ENCODE data around the gene SRRM1. TPM values are rescaled to one million over a fixed set of nuclear protein-coding genes. Genes with fewer than 3 reads are reported as not detected.

Gene SRRM1
- total RNA-seq, 3 donors from 2014 or later (not counting 1 experiment from before 2014, with no cell fraction given) = 291 to 314 (median 302) TPM

GRCh38 chr1:24606621-24607020, 36.5 kb upstream of the SRRM1 start:
- Histone ChIP-seq H3K36me3 (ENCODE audit: control insufficient read depth, insufficient read depth, low read length) (no peaks in the 10 kb centered on the region), H3K4me1 (ENCODE audit: control insufficient read depth, insufficient read depth, low read length) (no peaks in the 10 kb centered on the region), H3K27ac (ENCODE audit: low read length) (no peak overlapping the region), H3K9me3 (ENCODE audit: control insufficient read depth, insufficient read depth, low read length) (no peaks in the 10 kb centered on the region), H3K27me3 (ENCODE audit: control insufficient read depth, insufficient read depth, low read length) (no peaks in the 10 kb centered on the region), H3K4me3 (ENCODE audit: low read length) (no peak overlapping the region)
- 95% methylated on average over 2 of the region's 2 CpGs for WGBS (ENCODE audit: insufficient coverage)
- ATAC-seq (no peak), DNase-seq (no peak)
- H3K4me3 Mint-ChIP-seq = no peak overlapping the region
- intact Hi-C loops (cut with micrococcal nuclease) = no loop called here
- H3K27ac Mint-ChIP-seq = no peak overlapping the region
- H3K36me3 Mint-ChIP-seq = no peaks in the 10 kb centered on the region
- TF ChIP-seq CTCF (IDR thresholded peaks at IDR 0.05) = no peak
- H3K27me3 Mint-ChIP-seq (ENCODE audit: low read depth in 2 of 2) = peaks cover 3 to 20% of the 10 kb centered on the region in 2 donors
- H3K4me1 Mint-ChIP-seq = no peaks in the 10 kb centered on the region
- H3K9me3 Mint-ChIP-seq = no peaks in the 10 kb centered on the region

DNA sequence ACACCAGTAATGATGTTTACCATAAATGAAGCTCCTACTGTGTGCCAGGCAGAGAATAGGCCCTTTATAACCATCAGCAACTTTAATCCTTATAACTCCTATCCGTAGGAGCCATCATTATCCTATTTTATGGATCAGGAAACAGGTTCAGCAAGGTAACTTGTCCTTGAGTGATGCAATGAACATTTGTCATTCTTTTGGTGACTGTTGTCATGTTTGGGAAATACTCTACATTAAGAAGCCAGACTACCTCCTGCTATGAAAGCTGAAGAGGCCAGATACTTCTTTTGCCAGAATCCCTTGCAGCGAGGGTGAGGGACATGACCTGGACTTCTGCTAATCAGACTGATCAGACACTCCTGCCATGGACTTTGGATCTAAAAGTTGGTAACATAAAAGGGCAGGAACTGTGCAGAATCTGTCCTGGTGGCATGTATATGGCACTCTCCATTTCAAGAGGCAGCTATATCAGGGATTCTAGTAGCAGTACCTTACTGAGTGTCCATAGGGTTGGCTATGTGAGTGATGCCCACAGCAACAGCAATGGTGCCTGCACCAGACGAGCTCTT, 33.1 kb upstream of the SRRM1 start:
- H3K9me3 Mint-ChIP-seq = no peaks in the 10 kb centered on the region
- H3K4me1 Mint-ChIP-seq = no peaks in the 10 kb centered on the region
- Histone ChIP-seq H3K4me3 (ENCODE audit: low read length) (no peak overlapping the region), H3K27ac (ENCODE audit: low read length) (no peak overlapping the region), H3K9me3 (ENCODE audit: control insufficient read depth, insufficient read depth, low read length) (no peaks in the 10 kb centered on the region), H3K36me3 (ENCODE audit: control insufficient read depth, insufficient read depth, low read length) (no peaks in the 10 kb centered on the region), H3K4me1 (ENCODE audit: control insufficient read depth, insufficient read depth, low read length) (no peaks in the 10 kb centered on the region), H3K27me3 (ENCODE audit: control insufficient read depth, insufficient read depth, low read length) (no peaks in the 10 kb centered on the region)
- 81% methylated on average over 2 of the region's 3 CpGs for WGBS (ENCODE audit: insufficient coverage)
- DNase-seq = no peak
- H3K27me3 Mint-ChIP-seq (ENCODE audit: low read depth in 2 of 2) = peaks cover 6 to 28% of the 10 kb centered on the region in 2 donors
- H3K4me3 Mint-ChIP-seq = no peak overlapping the region
- intact Hi-C loops (cut with micrococcal nuclease) = no loop called here
- no peak overlapping the region for H3K27ac Mint-ChIP-seq
- H3K36me3 Mint-ChIP-seq = no peaks in the 10 kb centered on the region
- no peak for TF ChIP-seq CTCF (IDR thresholded peaks at IDR 0.05)
- ATAC-seq = no peak

DNA sequence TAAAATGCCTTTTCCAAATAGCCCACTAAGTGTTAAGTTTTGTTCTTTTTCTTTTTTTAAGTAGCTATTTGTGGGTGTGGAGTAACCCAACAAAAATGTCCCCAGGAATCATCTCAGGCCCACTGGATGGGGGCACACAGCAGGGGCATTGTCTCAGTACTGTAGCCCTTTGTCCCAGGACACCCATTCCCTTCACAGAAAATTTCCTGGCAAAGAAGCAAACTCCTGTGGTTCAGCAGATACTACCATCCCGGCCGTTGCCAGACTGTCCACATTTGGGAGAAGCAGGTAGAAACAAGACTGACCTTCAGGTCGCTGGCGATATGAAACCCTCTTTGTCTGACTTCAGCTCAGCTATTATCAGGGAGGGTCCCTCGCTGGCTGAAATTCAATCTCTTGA, 23.7 kb upstream of the SRRM1 start:
- Histone ChIP-seq H3K27me3 (ENCODE audit: control insufficient read depth, insufficient read depth, low read length) (no peaks in the 10 kb centered on the region), H3K36me3 (ENCODE audit: control insufficient read depth, insufficient read depth, low read length) (no peaks in the 10 kb centered on the region), H3K9me3 (ENCODE audit: control insufficient read depth, insufficient read depth, low read length) (no peaks in the 10 kb centered on the region), H3K4me1 (ENCODE audit: control insufficient read depth, insufficient read depth, low read length) (no peaks in the 10 kb centered on the region), H3K4me3 (ENCODE audit: low read length) (no peak overlapping the region), H3K27ac (ENCODE audit: low read length) (no peak overlapping the region)
- H3K27me3 Mint-ChIP-seq (ENCODE audit: low read depth in 2 of 2) = peaks cover 38 to 64% of the 10 kb centered on the region in 2 donors
- ATAC-seq = no peak
- H3K4me1 Mint-ChIP-seq = no peaks in the 10 kb centered on the region
- 88% methylated on average over 5 of the region's 5 CpGs for WGBS (ENCODE audit: insufficient coverage)
- H3K36me3 Mint-ChIP-seq = no peaks in the 10 kb centered on the region
- H3K4me3 Mint-ChIP-seq = no peak overlapping the region
- H3K27ac Mint-ChIP-seq = no peak overlapping the region
- no peaks in the 10 kb centered on the region for H3K9me3 Mint-ChIP-seq
- DNase-seq = no peak
- no peak for TF ChIP-seq CTCF (IDR thresholded peaks at IDR 0.05)
- intact Hi-C loops (cut with micrococcal nuclease) = no loop called here

DNA sequence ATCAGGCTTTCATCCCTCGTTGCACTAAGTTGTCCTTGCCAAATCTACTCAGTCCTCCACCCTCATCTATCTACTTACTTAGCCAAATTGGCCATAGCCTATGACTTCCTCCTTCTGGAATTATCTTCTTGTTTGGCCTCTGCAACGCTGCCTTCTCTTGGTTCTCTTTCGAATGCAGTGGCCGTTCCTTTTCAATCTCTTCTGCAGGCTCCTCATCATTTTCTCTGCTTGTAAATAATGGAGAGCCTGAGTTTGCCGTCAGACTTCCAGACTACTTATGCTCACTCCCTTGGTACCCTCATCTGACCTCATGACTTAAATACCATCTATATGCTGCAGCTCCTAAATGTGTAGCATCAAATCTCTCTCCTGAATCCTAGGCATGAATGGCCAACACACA, 22.4 kb upstream of the SRRM1 start:
- Histone ChIP-seq H3K36me3 (ENCODE audit: control insufficient read depth, insufficient read depth, low read length) (no peaks in the 10 kb centered on the region), H3K27ac (ENCODE audit: low read length) (no peak overlapping the region), H3K4me1 (ENCODE audit: control insufficient read depth, insufficient read depth, low read length) (no peaks in the 10 kb centered on the region), H3K27me3 (ENCODE audit: control insufficient read depth, insufficient read depth, low read length) (no peaks in the 10 kb centered on the region), H3K9me3 (ENCODE audit: control insufficient read depth, insufficient read depth, low read length) (no peaks in the 10 kb centered on the region), H3K4me3 (ENCODE audit: low read length) (no peak overlapping the region)
- DNase-seq = no peak
- no peak overlapping the region for H3K27ac Mint-ChIP-seq
- no peaks in the 10 kb centered on the region for H3K9me3 Mint-ChIP-seq
- no peaks in the 10 kb centered on the region for H3K4me1 Mint-ChIP-seq
- 89% methylated on average over 5 of the region's 5 CpGs for whole genome bisulfite sequencing (ENCODE audit: insufficient coverage)
- ATAC-seq = no peak
- no peak overlapping the region for H3K4me3 Mint-ChIP-seq
- TF ChIP-seq CTCF (IDR thresholded peaks at IDR 0.05) = no peak
- intact Hi-C loops (cut with micrococcal nuclease) = no loop called here
- no peaks in the 10 kb centered on the region for H3K36me3 Mint-ChIP-seq
- peaks cover 37 to 59% of the 10 kb centered on the region in 2 donors for H3K27me3 Mint-ChIP-seq (ENCODE audit: low read depth in 2 of 2)
